SK-N-MC (cell line): ENCODE measurements around the gene BLNK.

Experiments used
- EZH2 ChIP-seq: fragments of 200-600 bp; sonication (generic); IDR thresholded peaks from one replicate; pipeline ENCODE4 v1.6.1; 2017; ENCODE audit warnings: antibody characterized with exemption
- POLR2AphosphoS5 ChIP-seq: IDR thresholded peaks from 2 replicates; pipeline ENCODE4 v1.6.1; 2012; ENCODE audit warnings: mild to moderate bottlenecking, low read depth, low read length, borderline replicate concordance

DNA sequence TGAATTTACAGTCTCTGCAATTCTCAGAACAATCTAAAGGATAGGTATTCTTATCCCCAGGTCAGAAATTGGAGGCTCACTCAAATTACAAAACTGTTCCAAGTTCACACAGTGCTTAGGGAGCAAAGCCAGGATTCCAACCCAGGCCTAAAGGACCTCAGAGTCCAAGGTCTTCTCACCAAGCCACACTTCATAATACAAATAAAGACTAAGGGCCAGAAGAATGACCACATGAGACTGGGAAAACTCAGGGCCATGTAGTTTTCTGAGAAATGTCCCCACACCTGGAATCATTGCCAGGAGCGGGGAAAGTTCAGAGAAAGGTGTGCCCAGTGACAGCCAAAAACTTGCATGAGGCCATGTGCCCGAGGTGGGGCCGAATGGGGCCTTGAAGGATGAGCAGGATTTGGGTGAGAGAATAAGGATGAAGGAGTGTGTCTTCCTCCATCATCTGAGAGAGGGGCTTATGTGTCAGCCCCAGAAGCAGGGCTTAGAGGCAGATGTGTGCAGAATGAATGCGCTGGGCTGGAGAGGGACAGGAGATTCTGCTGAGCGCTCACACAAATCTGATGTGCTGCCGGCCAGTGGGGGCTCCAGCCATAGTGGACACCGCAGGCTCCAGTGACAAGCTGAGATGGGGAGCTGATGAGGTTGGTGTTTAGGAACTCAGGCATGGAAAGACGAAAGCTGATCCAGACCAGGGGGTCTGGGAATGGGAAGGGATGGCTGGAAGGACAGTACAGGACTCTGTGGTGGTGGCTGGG, 35.9 kb downstream of the BLNK start:
- TF ChIP-seq EZH2 (no peak), POLR2AphosphoS5 (no peak)
